Parathyroid adenoma (tissue), 2 donors: Measurements from ENCODE around the gene FAM186B.
A peak's percentile ranks its signal among the peaks of the same experiment; 100 is the strongest.

ENCODE experiments used
- H2AFZ ChIP-seq: fragments of 300-600 bp; sonication (generic); one replicate; pipeline ENCODE4 v1.7.0; 2017; ENCODE audit warnings: antibody characterized with exemption, mild to moderate bottlenecking
- H3K27ac ChIP-seq: fragments of 300-600 bp; sonication (generic); one replicate; pipeline ENCODE4 v1.7.0; 2017
- H3K27me3 ChIP-seq: fragments of 300-600 bp; sonication (generic); one replicate; pipeline ENCODE4 v1.7.0; 2017; ENCODE audit warnings: low read length; ENCODE audit not compliant: control insufficient read depth, insufficient read depth
- H3K36me3 ChIP-seq: fragments of 300-600 bp; sonication (generic); one replicate; pipeline ENCODE4 v1.7.0; 2017; ENCODE audit warnings: low read length; ENCODE audit not compliant: control insufficient read depth, insufficient read depth
- H3K4me1 ChIP-seq: fragments of 300-600 bp; sonication (generic); one replicate; pipeline ENCODE4 v1.7.0; 2017; ENCODE audit warnings: control low read depth
- H3K4me2 ChIP-seq: fragments of 300-600 bp; sonication (generic); one replicate; pipeline ENCODE4 v1.7.0; 2017; ENCODE audit warnings: low read length
- H3K4me3 ChIP-seq: fragments of 300-600 bp; sonication (generic); one replicate; pipeline ENCODE4 v1.7.0; 2017; ENCODE audit warnings: low read depth, low read length
- H3K79me2 ChIP-seq: fragments of 300-600 bp; sonication (generic); one replicate; pipeline ENCODE4 v1.7.0; 2017; ENCODE audit warnings: control low read depth
- H3K9ac ChIP-seq: fragments of 300-600 bp; sonication (generic); one replicate; pipeline ENCODE4 v1.7.0; 2017; ENCODE audit warnings: mild to moderate bottlenecking
- H3K9me3 ChIP-seq: fragments of 300-600 bp; sonication (generic); one replicate; pipeline ENCODE4 v1.7.0; 2017; ENCODE audit warnings: low read length; ENCODE audit not compliant: control insufficient read depth
- CTCF ChIP-seq: fragments of 300-600 bp; sonication (generic); IDR thresholded peaks from one replicate; pipeline ENCODE4 v1.7.0; 2017; ENCODE audit warnings: antibody characterized with exemption, mild to moderate bottlenecking
- donor health status: primary hyperparathyroidism.

Gene FAM186B

GRCh38 chr12:49649445-49649844 is 44.0 kb upstream of the FAM186B start:
- no peak overlapping the region for H3K9ac ChIP-seq
- no peak overlapping the region for H3K4me2 ChIP-seq
- no peaks in the 10 kb centered on the region for H3K9me3 ChIP-seq
- H3K27me3 ChIP-seq = no peaks in the 10 kb centered on the region
- H3K79me2 ChIP-seq = no peaks in the 10 kb centered on the region
- no peak overlapping the region for H3K4me3 ChIP-seq
- no peak overlapping the region for H2AFZ ChIP-seq
- H3K4me1 ChIP-seq = peaks cover 3% of the 10 kb centered on the region
- no peak overlapping the region for H3K27ac ChIP-seq
- no peaks in the 10 kb centered on the region for H3K36me3 ChIP-seq
- TF ChIP-seq CTCF = no peak

GRCh38 chr12:49648712-49649003 is 43.2 kb upstream of the FAM186B start:
- Histone ChIP-seq H3K9ac (no peak overlapping the region), H3K27ac (no peak overlapping the region)
- no peak for TF ChIP-seq CTCF

GRCh38 chr12:49647827-49648711 is 42.6 kb upstream of the FAM186B start:
- Histone ChIP-seq H3K4me2 (no peak overlapping the region), H3K27ac (peak overlapping the region; percentile 27), H3K4me1 (peaks cover 3% of the 10 kb centered on the region), H3K9me3 (no peaks in the 10 kb centered on the region), H3K4me3 (no peak overlapping the region), H2AFZ (no peak overlapping the region), H3K36me3 (no peaks in the 10 kb centered on the region), H3K9ac (no peak overlapping the region), H3K27me3 (no peaks in the 10 kb centered on the region), H3K79me2 (no peaks in the 10 kb centered on the region)
- no peak for TF ChIP-seq CTCF

More at GRCh38 chr12:49648712-49649003, 43.2 kb upstream of the FAM186B start:
- no peak overlapping the region for H3K4me3 ChIP-seq
- H3K9me3 ChIP-seq = no peaks in the 10 kb centered on the region
- H3K79me2 ChIP-seq = no peaks in the 10 kb centered on the region
- peaks cover 3% of the 10 kb centered on the region for H3K4me1 ChIP-seq
- H3K27me3 ChIP-seq = no peaks in the 10 kb centered on the region
- H3K4me2 ChIP-seq = no peak overlapping the region
- no peak overlapping the region for H2AFZ ChIP-seq
- H3K36me3 ChIP-seq = no peaks in the 10 kb centered on the region

GRCh38 chr12:49646871-49647654 is 41.6 kb upstream of the FAM186B start:
- Histone ChIP-seq H3K79me2 (no peaks in the 10 kb centered on the region), H3K9me3 (no peaks in the 10 kb centered on the region), H3K36me3 (no peaks in the 10 kb centered on the region), H3K27me3 (no peaks in the 10 kb centered on the region), H3K27ac (peak overlapping the region; percentile 27), H3K4me3 (no peak overlapping the region), H2AFZ (no peak overlapping the region), H3K9ac (no peak overlapping the region), H3K4me1 (peaks cover 3% of the 10 kb centered on the region), H3K4me2 (no peak overlapping the region)
- TF ChIP-seq CTCF = no peak
